ENCODE data around the gene NEIL1.
"Not testable (repeated sequence)": the region's sequence is repeated elsewhere in the genome, so short reads cannot be mapped to it uniquely, and the experiment has no call there.

Gene NEIL1

GRCh38 chr15:75333654-75334419 lies 13.0 kb upstream of the NEIL1 start:
- not testable (repeated sequence) for DNase-seq (ENCODE audit: low read depth in 1 of 2, low spot score in 1 of 2)

- DNase-seq (ENCODE audit: low read depth in 1 of 2, low spot score in 1 of 2), result no peak
Observed at GRCh38 chr15:75335313-75335704, 11.5 kb upstream of the NEIL1 start.

GRCh38 chr15:75335705-75336355 lies 11.0 kb upstream of the NEIL1 start, which contains the start of gene COMMD4:
Gene COMMD4 (plus strand): TSS chr15:75336063. CDS start chr15:75336090, 27 bp downstream.
- DNase-seq (ENCODE audit: low read depth in 1 of 2, low spot score in 1 of 2), result peak; percentile 37 to 66

GRCh38 chr15:75338661-75339240 lies 8.1 kb upstream of the NEIL1 start:
- DNase-seq (ENCODE audit: low read depth in 1 of 2, low spot score in 1 of 2), result no peak

- no peak for DNase-seq (ENCODE audit: low read depth in 1 of 2, low spot score in 1 of 2)
Observed at GRCh38 chr15:75339531-75340240, 7.2 kb upstream of the NEIL1 start.

GRCh38 chr15:75342221-75342620 lies 4.6 kb upstream of the NEIL1 start:
- DNase-seq (ENCODE audit: low read depth in 1 of 2, low spot score in 1 of 2), result no peak

- not testable (repeated sequence) for DNase-seq (ENCODE audit: low read depth in 1 of 2, low spot score in 1 of 2)
Observed at GRCh38 chr15:75343953-75344352, 2.9 kb upstream of the NEIL1 start.

- peak in 1 of 2 donors; percentile 30 for DNase-seq (ENCODE audit: low read depth in 1 of 2, low spot score in 1 of 2)
Observed at GRCh38 chr15:75347222-75348033, 589 bp downstream of the NEIL1 start.

- no peak for DNase-seq (ENCODE audit: low read depth in 1 of 2, low spot score in 1 of 2)
Observed at GRCh38 chr15:75348034-75348561, 1.3 kb downstream of the NEIL1 start.

GRCh38 chr15:75348562-75349350 lies 1.9 kb downstream of the NEIL1 start:
- DNase-seq (ENCODE audit: low read depth in 1 of 2, low spot score in 1 of 2), result no peak

GRCh38 chr15:75349351-75349669 lies 2.5 kb downstream of the NEIL1 start:
- not testable (repeated sequence) for DNase-seq (ENCODE audit: low read depth in 1 of 2, low spot score in 1 of 2)

GRCh38 chr15:75349851-75350588 lies 3.2 kb downstream of the NEIL1 start:
- peak; percentile 47 to 51 for DNase-seq (ENCODE audit: low read depth in 1 of 2, low spot score in 1 of 2)

- DNase-seq (ENCODE audit: low read depth in 1 of 2, low spot score in 1 of 2), result no peak
Observed at GRCh38 chr15:75350601-75351361, 3.9 kb downstream of the NEIL1 start.

- DNase-seq (ENCODE audit: low read depth in 1 of 2, low spot score in 1 of 2), result no peak
Observed at GRCh38 chr15:75352186-75353080, 5.6 kb downstream of the NEIL1 start.

GRCh38 chr15:75353604-75354003 lies 6.8 kb downstream of the NEIL1 start:
- no peak for DNase-seq (ENCODE audit: low read depth in 1 of 2, low spot score in 1 of 2)

GRCh38 chr15:75354454-75354853 lies 7.6 kb downstream of the NEIL1 start:
- no peak for DNase-seq (ENCODE audit: low read depth in 1 of 2, low spot score in 1 of 2)

- no peak for DNase-seq (ENCODE audit: low read depth in 1 of 2, low spot score in 1 of 2)
Observed at GRCh38 chr15:75355369-75355768, 8.5 kb downstream of the NEIL1 start.

Data from activated T-helper 1 cell treated with anti-CD3 and anti-CD28 coated beads, Interleukin-2, amount 50 U/mL, for 16 hours (primary cell).